B cell (primary cell): ENCODE measurements around the gene CBX2. TPM values are rescaled to one million over a fixed set of nuclear protein-coding genes. Genes with fewer than 3 reads are reported as not detected.

Experiments used
- ATAC-seq: fragments of 200-7000 bp; cut with Tn5 transposase; one replicate; pipeline ENCODE4 v1.10.0; 2021; ENCODE audit warnings: low read depth, mild to moderate bottlenecking, moderate number of reproducible peaks, moderate library complexity
- CTCF ChIA-PET: fragments of 350-600 bp; sonication (Branson Sonifier 250); formaldehyde crosslinking; loops from one replicate; lab custom pipeline; 2021; ENCODE audit warnings: antibody characterized with exemption, inconsistent platforms; lab: Charles Lee
- POLR2A ChIA-PET: fragments of 350-600 bp; sonication (Branson Sonifier 250); formaldehyde crosslinking; loops from one replicate; lab custom pipeline; 2021; ENCODE audit warnings: antibody characterized with exemption; lab: Charles Lee
- DNase-seq: peaks from one replicate; pipeline ENCODE4 v3.0.0; 2013
- H2AFZ ChIP-seq: 2 replicates; pipeline ENCODE4 v1.6.1; 2012; ENCODE audit warnings: mild to moderate bottlenecking, low read depth, low read length; ENCODE audit not compliant: insufficient read depth, poor library complexity, severe bottlenecking
- H3K27ac ChIP-seq, 2 donors: 1 replicate in 1 of 2; 2 replicates in 1 of 2; pipeline ENCODE4 v1.5.1; 2012 to 2013; ENCODE audit warnings: low read length in 2 of 2, mild to moderate bottlenecking in 2 of 2, moderate library complexity in 1 of 2
- H3K27me3 ChIP-seq, 4 experiments: fragments of 200-600 bp in 1 of 4; sonication (generic) in 1 of 4; replicated peaks in 1 of 4; 1 replicate in 2 of 4; 2 replicates in 2 of 4; pipeline versions ENCODE4 v1.6.1 to v1.7.0; 2013 to 2016; ENCODE audit warnings: low read length in 3 of 4, mild to moderate bottlenecking in 2 of 4, mixed read lengths in 1 of 4, moderate library complexity in 1 of 4; ENCODE audit not compliant: insufficient read depth in 4 of 4, control insufficient read depth in 3 of 4; ENCODE audit errors: control extremely low read depth in 1 of 4
- H3K36me3 ChIP-seq, 2 experiments: replicated peaks in 1 of 2; 1 replicate in 1 of 2; 2 replicates in 1 of 2; pipeline versions ENCODE4 v1.6.1 to v1.7.1; 2013; ENCODE audit warnings: low read length in 1 of 2; ENCODE audit not compliant: insufficient read depth in 2 of 2, control insufficient read depth in 1 of 2; ENCODE audit errors: control extremely low read depth in 1 of 2, extremely low read depth in 1 of 2
- H3K4me1 ChIP-seq, 2 donors: fragments of 200-600 bp in 1 of 2; sonication (generic) in 1 of 2; 1 replicate in 1 of 2; 2 replicates in 1 of 2; pipeline versions ENCODE4 v1.5.1 to v1.6.1; 2013 to 2017; ENCODE audit warnings: low read length in 2 of 2; ENCODE audit not compliant: control insufficient read depth in 2 of 2, insufficient read depth in 2 of 2
- H3K4me2 ChIP-seq: replicated peaks from 2 replicates; pipeline ENCODE3; 2012; ENCODE audit warnings: mild to moderate bottlenecking, low read depth, low read length; ENCODE audit not compliant: poor library complexity, severe bottlenecking
- H3K4me3 ChIP-seq, 5 experiments: fragments of 200-600 bp in 1 of 5; sonication (generic) in 1 of 5; 1 replicate in 3 of 5; 2 replicates in 2 of 5; pipeline versions ENCODE4 v1.5.1 to v1.7.0; 2011 to 2016; ENCODE audit warnings: low read length in 4 of 5, mild to moderate bottlenecking in 4 of 5, low read depth in 2 of 5, control low read depth in 1 of 5, moderate library complexity in 1 of 5; ENCODE audit not compliant: insufficient read depth in 1 of 5; ENCODE audit errors: control extremely low read depth in 1 of 5, extremely low read depth in 1 of 5
- H3K79me2 ChIP-seq: fragments of 200-600 bp; sonication (generic); one replicate; pipeline ENCODE4 v1.6.0; 2016; ENCODE audit warnings: low read length; ENCODE audit not compliant: control insufficient read depth, insufficient read depth
- H3K9ac ChIP-seq: fragments of 200-600 bp; sonication (generic); 2 replicates; pipeline ENCODE4 v1.6.1; 2017; ENCODE audit warnings: mild to moderate bottlenecking, low read length, moderate library complexity
- H3K9me3 ChIP-seq, 3 donors: one replicate each; pipeline versions ENCODE4 v1.6.1 to v1.7.1; 2013; ENCODE audit warnings: low read length in 2 of 3; ENCODE audit not compliant: control insufficient read depth in 2 of 3, insufficient read depth in 1 of 3; ENCODE audit errors: control extremely low read depth in 1 of 3
- H4K20me1 ChIP-seq: 2 replicates; pipeline ENCODE4 v1.6.0; 2012; ENCODE audit warnings: mild to moderate bottlenecking, low read length; ENCODE audit not compliant: insufficient read depth, control insufficient read depth, poor library complexity, severe bottlenecking
- H3K27ac Mint-ChIP-seq: one replicate; pipeline ENCODE4 v1.8.0; 2021; ENCODE audit warnings: mixed read lengths
- H3K27me3 Mint-ChIP-seq: one replicate; pipeline ENCODE4 v1.8.0; 2021; ENCODE audit warnings: mixed read lengths
- H3K4me1 Mint-ChIP-seq: one replicate; pipeline ENCODE4 v1.8.0; 2021; ENCODE audit warnings: mixed read lengths
- H3K4me3 Mint-ChIP-seq: one replicate; pipeline ENCODE4 v1.8.0; 2021; ENCODE audit warnings: mixed read lengths
- H3K9me3 Mint-ChIP-seq: one replicate; pipeline ENCODE4 v1.8.0; 2022; ENCODE audit warnings: mixed read lengths; ENCODE audit not compliant: insufficient read depth
- CTCF ChIP-seq: fragments of 200-600 bp; IDR thresholded peaks from one replicate; pipeline ENCODE4 v1.8.0; 2022; ENCODE audit warnings: antibody characterized with exemption, mild to moderate bottlenecking
- EZH2 ChIP-seq: IDR thresholded peaks from 2 replicates; pipeline ENCODE4 v1.6.1; 2012; ENCODE audit warnings: borderline replicate concordance, low read depth, mild to moderate bottlenecking, moderate library complexity, low read length; ENCODE audit not compliant: insufficient read depth, poor library complexity, severe bottlenecking
- WGBS: methylation state at CpG from one replicate; pipeline ENCODE4 v1.1.5; 2013; ENCODE audit warnings: missing lambda C conversion rate; ENCODE audit not compliant: insufficient coverage; 5-methylcytosine and 5-hydroxymethylcytosine counted together
- intact Hi-C: fragments of 100-400 bp; cut with micrococcal nuclease; formaldehyde crosslinking; loops from one replicate; pipeline ENCODE4 v1.10.0; 2022
- polyA plus RNA-seq: library from polyadenylated mRNA; depleted of rRNA; stranded (reverse); fragments of >200 nt; gene quantifications from 2 replicates; pipeline ENCODE4 v1.2.3, GENCODE V29; 2012
- total RNA-seq, 2 donors: library from RNA; stranded (reverse); fragments of 120-200 nt in 1 of 2; gene quantifications; 1 replicate in 1 of 2; 2 replicates in 1 of 2; pipeline versions ENCODE4 v1.2.3 to v1.2.4, GENCODE V29; 2013 to 2022

CBX2 gene
- total and polyA plus RNA-seq, 2 donors (not counting 1 experiment from before 2014, with no cell fraction given): 0.10 to 0.47 TPM

GRCh38 chr17:79739148-79740062 lies 38.5 kb upstream of the CBX2 start:
- no peak overlapping the region for H2AFZ ChIP-seq
- H3K27ac ChIP-seq: no peak overlapping the region
- no peaks in the 10 kb centered on the region for H3K79me2 ChIP-seq
- no peak for TF ChIP-seq CTCF
- no peak for TF ChIP-seq EZH2
- Mint-ChIP-seq H3K9me3 (no peaks in the 10 kb centered on the region), H3K4me3 (no peak overlapping the region), H3K27me3 (peaks cover 16% of the 10 kb centered on the region), H3K27ac (no peak overlapping the region), H3K4me1 (peaks cover 6% of the 10 kb centered on the region)
- no peak overlapping the region for H3K9ac ChIP-seq
- peaks cover 0 to 3% (median 0%) of the 10 kb centered on the region in 3 donors for H3K9me3 ChIP-seq
- H3K27me3 ChIP-seq: peaks cover 0 to 18% (median 8%) of the 10 kb centered on the region in 4 experiments
- H3K4me3 ChIP-seq: no peak overlapping the region
- no peaks in the 10 kb centered on the region for H3K36me3 ChIP-seq
- intact Hi-C loops: no loop called here
- no peak overlapping the region for H3K4me2 ChIP-seq
- WGBS: 94% methylated on average over 27 of the region's 28 CpGs
- ChIA-PET CTCF (interaction anchor here (0.9 kb wide), 1 partner anchor 10 kb away, joined by 3 read pairs; no protein-coding TSS in a partner anchor), POLR2A (no interaction called here)
- ATAC-seq: no peak
- peaks cover 8 to 9% of the 10 kb centered on the region in 2 donors for H3K4me1 ChIP-seq
- H4K20me1 ChIP-seq: no peaks in the 10 kb centered on the region
- DNase-seq: no peak

- POLR2A ChIA-PET: no interaction called here
- no peak overlapping the region for H3K4me3 Mint-ChIP-seq
- H3K27me3 Mint-ChIP-seq: peaks cover 20% of the 10 kb centered on the region
- 48% methylated on average over 6 of the region's 8 CpGs for WGBS
- H3K79me2 ChIP-seq: no peaks in the 10 kb centered on the region
- H3K9me3 Mint-ChIP-seq: no peaks in the 10 kb centered on the region
- H3K4me2 ChIP-seq: no peak overlapping the region
- H3K36me3 ChIP-seq: no peaks in the 10 kb centered on the region
- H3K27me3 ChIP-seq: peaks cover 0 to 18% (median 8%) of the 10 kb centered on the region in 4 experiments
- ATAC-seq (no peak), DNase-seq (no peak)
- peaks cover 7% of the 10 kb centered on the region for H3K4me1 Mint-ChIP-seq
- intact Hi-C loops: no loop called here
- H3K27ac Mint-ChIP-seq: no peak overlapping the region
- H3K9me3 ChIP-seq: peaks cover 0 to 3% (median 0%) of the 10 kb centered on the region in 3 donors
- H3K4me1 ChIP-seq: peaks cover 8 to 9% of the 10 kb centered on the region in 2 donors
- no peak overlapping the region for H3K4me3 ChIP-seq
- H3K27ac ChIP-seq: no peak overlapping the region
- TF ChIP-seq CTCF (no peak), EZH2 (no peak)
- H3K9ac ChIP-seq: no peak overlapping the region
- CTCF ChIA-PET: interaction anchor here (0.9 to 3.0 kb wide), 5 partner anchors 7 to 257 kb away, joined by 4 to 21 read pairs (median 5); partner anchors contain the start of gene CBX8
- no peak overlapping the region for H2AFZ ChIP-seq
- H4K20me1 ChIP-seq: no peaks in the 10 kb centered on the region
Measured at GRCh38 chr17:79740413-79740812, 37.5 kb upstream of the CBX2 start.
